Liver (tissue), 9 donors: Measurements from ENCODE around the gene TBC1D14. TPM values are rescaled to one million over a fixed set of nuclear protein-coding genes. Genes with fewer than 3 reads are reported as not detected.

Experiments
- DNase-seq: peaks from one replicate; pipeline ENCODE4 v3.0.0-alpha.2; 2017; ENCODE audit warnings: low spot score
- H3K27ac ChIP-seq, 2 donors: one replicate each; pipeline ENCODE4 v1.7.0; 2013; ENCODE audit warnings: inconsistent platforms in 2 of 2, low read length in 2 of 2, control low read depth in 1 of 2, low read depth in 1 of 2, mild to moderate bottlenecking in 1 of 2
- H3K27me3 ChIP-seq, 4 donors: one replicate each; pipeline versions ENCODE4 v1.6.1 to v1.7.0; 2013; ENCODE audit warnings: low read length in 3 of 4, inconsistent platforms in 1 of 4, mild to moderate bottlenecking in 1 of 4, moderate library complexity in 1 of 4; ENCODE audit not compliant: control insufficient read depth in 4 of 4, insufficient read depth in 4 of 4
- H3K36me3 ChIP-seq, 4 donors: one replicate each; pipeline versions ENCODE4 v1.6.1 to v1.7.0; 2013; ENCODE audit warnings: low read length in 3 of 4, mild to moderate bottlenecking in 3 of 4, low read depth in 1 of 4, moderate library complexity in 1 of 4; ENCODE audit not compliant: control insufficient read depth in 4 of 4, insufficient read depth in 3 of 4
- H3K4me1 ChIP-seq, 4 donors: one replicate each; pipeline versions ENCODE4 v1.6.1 to v1.7.0; 2013; ENCODE audit warnings: low read length in 3 of 4, mild to moderate bottlenecking in 3 of 4, moderate library complexity in 1 of 4; ENCODE audit not compliant: control insufficient read depth in 4 of 4, insufficient read depth in 4 of 4
- H3K4me3 ChIP-seq, 3 donors: one replicate each; pipeline versions ENCODE4 v1.6.1 to v1.7.0; 2013; ENCODE audit warnings: low read length in 3 of 3, control low read depth in 1 of 3, low read depth in 1 of 3, mild to moderate bottlenecking in 1 of 3
- H3K9ac ChIP-seq, 2 donors: one replicate each; pipeline ENCODE4 v1.7.0; 2013; ENCODE audit warnings: low read length in 2 of 2, mild to moderate bottlenecking in 2 of 2, moderate library complexity in 2 of 2, control low read depth in 1 of 2, low read depth in 1 of 2
- H3K9me3 ChIP-seq, 4 donors: one replicate each; pipeline versions ENCODE4 v1.6.1 to v1.7.0; 2013; ENCODE audit warnings: low read length in 3 of 4; ENCODE audit not compliant: control insufficient read depth in 4 of 4
- ATF3 ChIP-seq: IDR thresholded peaks from 2 replicates; pipeline ENCODE4 v1.6.1; 2016; ENCODE audit warnings: antibody characterized with exemption
- CTCF ChIP-seq: fragments of 150-350 bp; IDR thresholded peaks from 2 replicates; pipeline ENCODE4 v1.5.1; 2017; ENCODE audit warnings: improper control_type of control experiment, low read depth, low read length; ENCODE audit not compliant: missing input control
- EGR1 ChIP-seq, 2 donors: IDR thresholded peaks; 2 replicates each; pipeline ENCODE4 v1.6.1; 2016 to 2018; ENCODE audit warnings: antibody characterized with exemption in 2 of 2, low read depth in 2 of 2
- FOXA1 ChIP-seq: IDR thresholded peaks from 2 replicates; pipeline ENCODE4 v1.6.1; 2016; ENCODE audit warnings: antibody characterized with exemption
- FOXA2 ChIP-seq: IDR thresholded peaks from 2 replicates; pipeline ENCODE4 v1.6.1; 2016; ENCODE audit warnings: antibody characterized with exemption
- GABPA ChIP-seq, 2 donors: IDR thresholded peaks in 1 of 2; conservative IDR thresholded peaks in 1 of 2; 2 replicates each; pipeline ENCODE4 v1.6.1; 2016; ENCODE audit warnings: antibody characterized with exemption in 2 of 2, mild to moderate bottlenecking in 1 of 2, moderate library complexity in 1 of 2
- HNF4G ChIP-seq: IDR thresholded peaks from 2 replicates; pipeline ENCODE4 v1.6.1; 2016; ENCODE audit warnings: antibody characterized with exemption
- JUND ChIP-seq, 2 donors: IDR thresholded peaks; 2 replicates each; pipeline ENCODE4 v1.6.1; 2016; ENCODE audit warnings: antibody characterized with exemption in 2 of 2
- MAX ChIP-seq: IDR thresholded peaks from 2 replicates; pipeline ENCODE4 v1.6.1; 2016; ENCODE audit warnings: antibody characterized with exemption
- NR2F2 ChIP-seq: IDR thresholded peaks from 2 replicates; pipeline ENCODE4 v1.6.1; 2016; ENCODE audit warnings: antibody characterized with exemption
- RAD21 ChIP-seq, 2 donors: IDR thresholded peaks; 2 replicates each; pipeline ENCODE4 v1.6.1; 2016; ENCODE audit warnings: antibody characterized with exemption in 2 of 2, mild to moderate bottlenecking in 2 of 2
- RXRA ChIP-seq, 2 donors: IDR thresholded peaks; 2 replicates each; pipeline ENCODE4 v1.6.1; 2017 to 2018; ENCODE audit warnings: antibody characterized with exemption in 2 of 2, mild to moderate bottlenecking in 1 of 2
- YY1 ChIP-seq: IDR thresholded peaks from 2 replicates; pipeline ENCODE4 v1.6.1; 2016; ENCODE audit warnings: antibody characterized with exemption, mild to moderate bottlenecking
- ZBTB33 ChIP-seq: IDR thresholded peaks from 2 replicates; pipeline ENCODE4 v1.6.1; 2016; ENCODE audit warnings: antibody characterized with exemption
- WGBS: extraction: QIAGEN DNeasy Blood & Tissue Kit; methylation state at CpG from one replicate; pipeline ENCODE4 v1.1.7; 2013; 5-methylcytosine and 5-hydroxymethylcytosine counted together
- polyA plus RNA-seq, 2 donors: library from polyadenylated mRNA; stranded (reverse) in 1 of 2; unstranded in 1 of 2; fragments of 200-250 nt in 1 of 2; fragments of >200 nt in 1 of 2; fragmentation: Nextera tagmentation in 1 of 2; extraction: Ambion mirVana in 1 of 2; gene quantifications; one replicate each; pipeline versions ENCODE4 v1.2.1 to v1.2.3, GENCODE V29; 2013 to 2015
- total RNA-seq, 2 donors: library from RNA; depleted of rRNA; stranded (reverse); fragments of >200 nt; gene quantifications; one replicate each; pipeline ENCODE4 v1.2.3, GENCODE V29; 2014
- donor health status: healthy.
- donor health status: healthy.
- donor health status: healthy.
- donor health status: healthy.
- donor health status: healthy.

Gene TBC1D14
- total and polyA plus RNA-seq, 4 donors = 10.0 to 45.2 (median 22.7) TPM

GRCh38 chr4:7075962-7076695, 166.5 kb downstream of the TBC1D14 start (continued):
- TF ChIP-seq GABPA (IDR thresholded peaks at IDR 0.05 in 1 of 2, conservative IDR thresholded peaks at IDR 0.05 in 1 of 2) (no peak), RAD21 (IDR thresholded peaks at IDR 0.05) (no peak), NR2F2 (no peak), ZBTB33 (no peak), FOXA1 (no peak), RXRA (IDR thresholded peaks at IDR 0.05) (no peak), MAX (no peak), ATF3 (no peak)

GRCh38 chr4:7076696-7077082, 167.1 kb downstream of the TBC1D14 start:
- WGBS = 84% methylated on average over 6 of the region's 6 CpGs
- Histone ChIP-seq H3K4me3 (no peak overlapping the region), H3K36me3 (no peaks in the 10 kb centered on the region), H3K27me3 (no peaks in the 10 kb centered on the region), H3K9me3 (no peaks in the 10 kb centered on the region), H3K27ac (no peak overlapping the region), H3K9ac (no peak overlapping the region), H3K4me1 (no peaks in the 10 kb centered on the region)
- no peak for DNase-seq
- TF ChIP-seq GABPA (IDR thresholded peaks at IDR 0.05 in 1 of 2, conservative IDR thresholded peaks at IDR 0.05 in 1 of 2) (no peak), EGR1 (IDR thresholded peaks at IDR 0.05; ENCODE audit: low read depth in 2 of 2) (no peak), FOXA2 (no peak), RXRA (IDR thresholded peaks at IDR 0.05) (no peak), JUND (IDR thresholded peaks at IDR 0.05) (no peak), FOXA1 (no peak), YY1 (no peak), ATF3 (no peak), ZBTB33 (no peak), HNF4G (no peak), NR2F2 (no peak), RAD21 (IDR thresholded peaks at IDR 0.05) (no peak), CTCF (no peak)
